ENCODE data around the gene AMBN. TPM values are rescaled to one million over a fixed set of nuclear protein-coding genes. Genes with fewer than 3 reads are reported as not detected.

Gene AMBN
- total and polyA plus RNA-seq, 9 of the 15 experiments (the other 6 are each of a cell fraction or from before 2014, with no cell fraction given), result 0.03 to 0.09 (median 0.07) TPM; not detected in 6

DNA sequence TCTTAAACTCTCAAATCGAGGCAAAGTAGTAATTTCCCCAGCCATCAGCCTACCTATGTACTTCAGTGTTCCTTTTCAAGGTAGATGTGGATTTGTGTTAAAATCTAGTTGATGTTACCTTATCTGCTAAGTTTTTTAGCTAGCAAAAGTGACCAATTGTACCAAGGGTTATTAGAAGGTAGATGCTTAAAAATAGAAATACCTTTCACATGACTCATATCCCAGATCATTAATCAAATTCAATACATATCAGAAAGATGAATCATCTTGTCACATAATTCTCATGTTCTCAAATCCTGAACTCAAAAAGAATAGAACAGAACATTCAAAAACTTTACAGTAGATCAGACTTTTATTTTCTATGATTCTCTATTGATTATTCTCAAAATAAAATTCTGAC, 40.0 kb downstream of the AMBN start (continued):
- TF ChIP-seq, protein P1, sequence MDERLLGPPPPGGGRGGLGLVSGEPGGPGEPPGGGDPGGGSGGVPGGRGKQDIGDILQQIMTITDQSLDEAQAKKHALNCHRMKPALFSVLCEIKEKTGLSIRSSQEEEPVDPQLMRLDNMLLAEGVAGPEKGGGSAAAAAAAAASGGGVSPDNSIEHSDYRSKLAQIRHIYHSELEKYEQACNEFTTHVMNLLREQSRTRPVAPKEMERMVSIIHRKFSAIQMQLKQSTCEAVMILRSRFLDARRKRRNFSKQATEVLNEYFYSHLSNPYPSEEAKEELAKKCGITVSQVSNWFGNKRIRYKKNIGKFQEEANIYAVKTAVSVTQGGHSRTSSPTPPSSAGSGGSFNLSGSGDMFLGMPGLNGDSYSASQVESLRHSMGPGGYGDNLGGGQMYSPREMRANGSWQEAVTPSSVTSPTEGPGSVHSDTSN (CRISPR knock-in tag; IDR thresholded peaks at IDR 0.05; ENCODE audit: low read depth), result no peak
- TF ChIP-seq, protein P1 (tag; conservative IDR thresholded peaks at IDR 0.05; ENCODE audit: low read depth), result peak; percentile 52
- TF ChIP-seq, protein P2, sequence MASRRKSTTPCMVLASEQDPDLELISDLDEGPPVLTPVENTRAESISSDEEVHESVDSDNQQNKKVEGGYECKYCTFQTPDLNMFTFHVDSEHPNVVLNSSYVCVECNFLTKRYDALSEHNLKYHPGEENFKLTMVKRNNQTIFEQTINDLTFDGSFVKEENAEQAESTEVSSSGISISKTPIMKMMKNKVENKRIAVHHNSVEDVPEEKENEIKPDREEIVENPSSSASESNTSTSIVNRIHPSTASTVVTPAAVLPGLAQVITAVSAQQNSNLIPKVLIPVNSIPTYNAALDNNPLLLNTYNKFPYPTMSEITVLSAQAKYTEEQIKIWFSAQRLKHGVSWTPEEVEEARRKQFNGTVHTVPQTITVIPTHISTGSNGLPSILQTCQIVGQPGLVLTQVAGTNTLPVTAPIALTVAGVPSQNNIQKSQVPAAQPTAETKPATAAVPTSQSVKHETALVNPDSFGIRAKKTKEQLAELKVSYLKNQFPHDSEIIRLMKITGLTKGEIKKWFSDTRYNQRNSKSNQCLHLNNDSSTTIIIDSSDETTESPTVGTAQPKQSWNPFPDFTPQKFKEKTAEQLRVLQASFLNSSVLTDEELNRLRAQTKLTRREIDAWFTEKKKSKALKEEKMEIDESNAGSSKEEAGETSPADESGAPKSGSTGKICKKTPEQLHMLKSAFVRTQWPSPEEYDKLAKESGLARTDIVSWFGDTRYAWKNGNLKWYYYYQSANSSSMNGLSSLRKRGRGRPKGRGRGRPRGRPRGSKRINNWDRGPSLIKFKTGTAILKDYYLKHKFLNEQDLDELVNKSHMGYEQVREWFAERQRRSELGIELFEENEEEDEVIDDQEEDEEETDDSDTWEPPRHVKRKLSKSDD (conservative IDR thresholded peaks at IDR 0.05; ENCODE audit: low read length), result no peak
- TF ChIP-seq FOSL1 (tag; conservative IDR thresholded peaks at IDR 0.05) (peak; percentile 74), ZNF41 (CRISPR knock-in tag; conservative IDR thresholded peaks at IDR 0.05) (no peak), NONO (IDR thresholded peaks at IDR 0.05; ENCODE audit: low read depth in 2 of 2, low read length in 1 of 2) (no peak), SP1 (CRISPR knock-in tag; IDR thresholded peaks at IDR 0.05) (no peak), BRCA1 (IDR thresholded peaks at IDR 0.05) (no peak), BRCA1 (CRISPR knock-in tag; IDR thresholded peaks at IDR 0.05) (no peak), KDM5B (IDR thresholded peaks at IDR 0.05; ENCODE audit: insufficient replicate concordance, low read depth, low read length) (no peak), ZNF77 (CRISPR knock-in tag; IDR thresholded peaks at IDR 0.05) (no peak), ZNF707 (CRISPR knock-in tag; conservative IDR thresholded peaks at IDR 0.05) (no peak), JUND (IDR thresholded peaks at IDR 0.05; ENCODE audit: borderline replicate concordance, low read depth, low read length) (peak; percentile 26; the same call in 1 of the 2 replicates), JUND (tag; IDR thresholded peaks at IDR 0.05; ENCODE audit: borderline replicate concordance, low read depth, low read length) (peak; percentile 66; the same call in 2 of the 3 replicates), MEIS2 (IDR thresholded peaks at IDR 0.05; ENCODE audit: partially characterized antibody) (peak; percentile 78), RHOXF2B (CRISPR knock-in tag; conservative IDR thresholded peaks at IDR 0.05) (no peak), MEF2A (IDR thresholded peaks at IDR 0.05; ENCODE audit: control insufficient read depth, low read depth, low read length) (peak; percentile 10; the same call in 1 of the 2 replicates), ZNF57 (CRISPR knock-in tag; IDR thresholded peaks at IDR 0.05) (no peak)
- TF ChIP-seq, protein P3, sequence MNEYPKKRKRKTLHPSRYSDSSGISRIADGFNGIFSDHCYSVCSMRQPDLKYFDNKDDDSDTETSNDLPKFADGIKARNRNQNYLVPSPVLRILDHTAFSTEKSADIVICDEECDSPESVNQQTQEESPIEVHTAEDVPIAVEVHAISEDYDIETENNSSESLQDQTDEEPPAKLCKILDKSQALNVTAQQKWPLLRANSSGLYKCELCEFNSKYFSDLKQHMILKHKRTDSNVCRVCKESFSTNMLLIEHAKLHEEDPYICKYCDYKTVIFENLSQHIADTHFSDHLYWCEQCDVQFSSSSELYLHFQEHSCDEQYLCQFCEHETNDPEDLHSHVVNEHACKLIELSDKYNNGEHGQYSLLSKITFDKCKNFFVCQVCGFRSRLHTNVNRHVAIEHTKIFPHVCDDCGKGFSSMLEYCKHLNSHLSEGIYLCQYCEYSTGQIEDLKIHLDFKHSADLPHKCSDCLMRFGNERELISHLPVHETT (CRISPR knock-in tag; conservative IDR thresholded peaks at IDR 0.05 in 1 of 2, IDR thresholded peaks at IDR 0.05 in 1 of 2), result no peak

Data from K562 (cell line).